Measurements from ENCODE around the gene TNC. TPM values are rescaled to one million over a fixed set of nuclear protein-coding genes. Genes with fewer than 3 reads are reported as not detected.
A peak's percentile ranks its signal among the peaks of the same experiment; 100 is the strongest.

Gene TNC
- total and polyA plus RNA-seq, 2 experiments from 2014 or later, result 165 to 319 TPM

DNA sequence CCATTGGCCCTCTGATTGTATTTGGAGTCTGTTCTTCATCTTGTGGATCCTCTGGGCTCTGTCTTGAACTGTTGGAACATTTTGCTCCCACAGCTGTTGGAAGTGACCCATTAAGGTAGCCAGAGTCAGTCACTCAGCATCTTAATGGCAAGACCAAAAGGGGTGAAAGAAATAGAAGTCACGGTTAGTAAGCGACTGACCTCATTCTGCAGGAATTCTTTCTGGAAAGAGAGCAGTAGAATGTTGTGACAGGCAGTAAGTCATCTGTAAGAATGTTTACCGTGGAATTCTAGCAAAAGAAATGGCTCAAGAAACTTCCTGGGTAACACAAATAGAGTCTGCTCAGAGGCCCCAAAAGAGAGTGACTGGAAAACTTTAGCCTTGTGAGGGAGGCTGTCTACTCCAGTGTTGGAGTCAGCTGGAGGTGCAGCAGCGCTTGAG lies 28.6 kb upstream of the TNC start:
- H3K27ac ChIP-seq, result peak overlapping the region; percentile 73
- no peak for TF ChIP-seq EZH2 (IDR thresholded peaks at IDR 0.05; ENCODE audit: insufficient read depth, poor library complexity, severe bottlenecking)
- TF ChIP-seq EZH2phosphoT487 (IDR thresholded peaks at IDR 0.05; ENCODE audit: insufficient read depth, low read depth), result no peak
- H3K9me3 ChIP-seq (ENCODE audit: low read depth), result no peaks in the 10 kb centered on the region
- no peaks in the 10 kb centered on the region for H3K27me3 ChIP-seq (replicated peaks; ENCODE audit: insufficient read depth)
- no peaks in the 10 kb centered on the region for H3K79me2 ChIP-seq (ENCODE audit: insufficient read depth)
- 1 to 4% methylated on average over 4 of the region's 4 CpGs for WGBS, 2 experiments (ENCODE audit: low coverage in 1 of 2, low lambda C conversion rate in 2 of 2, missing lambda C conversion rate in 2 of 2)
- DNase-seq, result peak; percentile 88
- no peaks in the 10 kb centered on the region for H3K36me3 ChIP-seq (ENCODE audit: low read depth)
- in situ Hi-C loops (cut with MboI), result no loop called here
- peak overlapping the region; percentile 76 for H3K4me2 ChIP-seq (ENCODE audit: unreplicated experiment)
- H3K9ac ChIP-seq, result peak overlapping the region; percentile 13; the same call in 1 of the 2 replicates
- H2AFZ ChIP-seq, result 0 out of 2 replicates have a peak overlapping the region, but pooled peaks have one; percentile 23
- peaks cover 30% of the 10 kb centered on the region for H3F3A ChIP-seq (ENCODE audit: insufficient read depth)
- peaks cover 3% of the 10 kb centered on the region; the same call in 1 of the 2 replicates for H3K9me2 ChIP-seq (ENCODE audit: insufficient read depth)
- H3K4me1 ChIP-seq (ENCODE audit: insufficient read depth), result peaks cover 31% of the 10 kb centered on the region
- H3K4me3 ChIP-seq, result 0 out of 2 replicates have a peak overlapping the region, but pooled peaks have one; percentile 14
- no peaks in the 10 kb centered on the region for H4K20me1 ChIP-seq (ENCODE audit: insufficient read depth)

DNA sequence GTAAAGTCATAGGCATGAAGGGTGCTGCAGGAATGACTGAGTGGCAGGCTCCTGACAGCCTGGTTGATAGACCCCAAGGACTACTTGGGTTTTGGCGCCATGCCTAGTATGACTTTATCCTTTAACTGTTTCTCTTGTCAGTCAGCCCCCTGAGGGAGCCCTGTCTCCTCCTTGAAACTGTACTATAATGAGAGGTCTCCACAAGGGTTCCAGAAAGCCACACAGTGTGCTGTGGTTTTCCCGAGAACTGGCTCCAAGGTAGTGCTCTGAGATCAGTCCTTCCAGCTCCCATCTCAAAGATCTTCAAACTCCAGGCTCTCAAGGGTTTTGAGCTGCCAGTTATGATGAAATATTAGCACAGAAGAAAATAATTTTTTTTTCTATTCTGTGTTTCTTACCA lies 26.7 kb upstream of the TNC start:
- 92 to 98% methylated on average over 2 of the region's 2 CpGs for WGBS, 2 experiments (ENCODE audit: low coverage in 1 of 2, low lambda C conversion rate in 2 of 2, missing lambda C conversion rate in 2 of 2)
- no peak overlapping the region for H3K4me3 ChIP-seq
- H3K4me1 ChIP-seq (ENCODE audit: insufficient read depth), result peaks cover 31% of the 10 kb centered on the region
- no peak overlapping the region for H3K9ac ChIP-seq
- H3F3A ChIP-seq (ENCODE audit: insufficient read depth), result peaks cover 30% of the 10 kb centered on the region
- H3K79me2 ChIP-seq (ENCODE audit: insufficient read depth), result no peaks in the 10 kb centered on the region
- no peaks in the 10 kb centered on the region for H4K20me1 ChIP-seq (ENCODE audit: insufficient read depth)
- peaks cover 3% of the 10 kb centered on the region; the same call in 1 of the 2 replicates for H3K9me2 ChIP-seq (ENCODE audit: insufficient read depth)
- in situ Hi-C loops (cut with MboI), result no loop called here
- H3K27me3 ChIP-seq (replicated peaks; ENCODE audit: insufficient read depth), result no peaks in the 10 kb centered on the region
- TF ChIP-seq EZH2 (IDR thresholded peaks at IDR 0.05; ENCODE audit: insufficient read depth, poor library complexity, severe bottlenecking) (no peak), EZH2phosphoT487 (IDR thresholded peaks at IDR 0.05; ENCODE audit: insufficient read depth, low read depth) (no peak)
- H3K4me2 ChIP-seq (ENCODE audit: unreplicated experiment), result no peak overlapping the region
- H2AFZ ChIP-seq, result no peak overlapping the region
- DNase-seq, result no peak
- no peaks in the 10 kb centered on the region for H3K9me3 ChIP-seq (ENCODE audit: low read depth)
- H3K27ac ChIP-seq, result no peak overlapping the region
- no peaks in the 10 kb centered on the region for H3K36me3 ChIP-seq (ENCODE audit: low read depth)

DNA sequence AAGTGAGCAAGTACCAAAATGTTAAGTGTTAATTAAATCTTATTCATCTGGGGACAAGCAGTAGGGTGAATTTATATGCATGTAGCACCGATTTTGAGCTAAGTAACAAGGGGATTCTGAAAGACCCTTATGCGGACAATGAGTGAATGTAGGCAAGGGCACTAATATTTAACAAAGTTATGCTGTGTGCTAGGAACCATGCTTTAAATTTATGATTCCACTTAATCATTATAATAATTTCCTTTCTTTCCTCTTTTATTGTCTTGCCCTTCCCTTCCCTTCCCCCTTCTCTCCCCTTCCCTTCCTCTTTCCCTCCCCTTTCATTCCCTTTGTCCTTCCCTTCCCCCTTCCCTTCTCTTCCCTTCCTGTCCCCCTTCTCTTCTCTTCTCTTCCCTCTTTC lies 25.7 kb upstream of the TNC start:
- Histone ChIP-seq H3K9me3 (ENCODE audit: low read depth) (no peaks in the 10 kb centered on the region), H3K36me3 (ENCODE audit: low read depth) (no peaks in the 10 kb centered on the region), H3K79me2 (ENCODE audit: insufficient read depth) (no peaks in the 10 kb centered on the region), H3K27me3 (replicated peaks; ENCODE audit: insufficient read depth) (no peaks in the 10 kb centered on the region), H3K27ac (no peak overlapping the region), H3K4me2 (ENCODE audit: unreplicated experiment) (no peak overlapping the region), H3K4me1 (ENCODE audit: insufficient read depth) (peaks cover 31% of the 10 kb centered on the region), H3F3A (ENCODE audit: insufficient read depth) (peaks cover 30% of the 10 kb centered on the region), H3K9me2 (ENCODE audit: insufficient read depth) (peaks cover 3% of the 10 kb centered on the region; the same call in 1 of the 2 replicates), H2AFZ (no peak overlapping the region), H3K9ac (no peak overlapping the region), H4K20me1 (ENCODE audit: insufficient read depth) (no peaks in the 10 kb centered on the region), H3K4me3 (no peak overlapping the region)
- in situ Hi-C loops (cut with MboI), result no loop called here
- no peak for TF ChIP-seq EZH2 (IDR thresholded peaks at IDR 0.05; ENCODE audit: insufficient read depth, poor library complexity, severe bottlenecking)
- no peak for TF ChIP-seq EZH2phosphoT487 (IDR thresholded peaks at IDR 0.05; ENCODE audit: insufficient read depth, low read depth)
- no peak for DNase-seq
- 50% methylated on average over 2 of the region's 2 CpGs for WGBS, 2 experiments (ENCODE audit: low coverage in 1 of 2, low lambda C conversion rate in 2 of 2, missing lambda C conversion rate in 2 of 2)

- Histone ChIP-seq H3K9me3 (ENCODE audit: low read depth) (no peaks in the 10 kb centered on the region), H3K4me2 (ENCODE audit: unreplicated experiment) (no peak overlapping the region), H3K79me2 (ENCODE audit: insufficient read depth) (no peaks in the 10 kb centered on the region), H3K4me1 (ENCODE audit: insufficient read depth) (peaks cover 28% of the 10 kb centered on the region), H4K20me1 (ENCODE audit: insufficient read depth) (no peaks in the 10 kb centered on the region), H2AFZ (no peak overlapping the region), H3K4me3 (no peak overlapping the region), H3K27me3 (replicated peaks; ENCODE audit: insufficient read depth) (no peaks in the 10 kb centered on the region), H3K36me3 (ENCODE audit: low read depth) (no peaks in the 10 kb centered on the region), H3F3A (ENCODE audit: insufficient read depth) (peaks cover 30% of the 10 kb centered on the region), H3K27ac (no peak overlapping the region), H3K9me2 (ENCODE audit: insufficient read depth) (peaks cover 3% of the 10 kb centered on the region; the same call in 1 of the 2 replicates), H3K9ac (no peak overlapping the region)
- 93 to 94% methylated on average over 6 of the region's 6 CpGs for WGBS, 2 experiments (ENCODE audit: low coverage in 1 of 2, low lambda C conversion rate in 2 of 2, missing lambda C conversion rate in 2 of 2)
- TF ChIP-seq EZH2 (IDR thresholded peaks at IDR 0.05; ENCODE audit: insufficient read depth, poor library complexity, severe bottlenecking) (no peak), EZH2phosphoT487 (IDR thresholded peaks at IDR 0.05; ENCODE audit: insufficient read depth, low read depth) (no peak)
- in situ Hi-C loops (cut with MboI), result no loop called here
- DNase-seq, result peak; percentile 58
Observed at GRCh38 chr9:115142517-115143270, 24.7 kb upstream of the TNC start.

All from GM23248 (cell line).